Measurements from ENCODE around the gene ZHX3. TPM values are rescaled to one million over a fixed set of nuclear protein-coding genes. Genes with fewer than 3 reads are reported as not detected.

Gene ZHX3
- total and polyA plus RNA-seq, 2 of the 13 experiments (the other 11 are each of a cell fraction or from before 2014, with no cell fraction given): 8.4 to 11.7 TPM

DNA sequence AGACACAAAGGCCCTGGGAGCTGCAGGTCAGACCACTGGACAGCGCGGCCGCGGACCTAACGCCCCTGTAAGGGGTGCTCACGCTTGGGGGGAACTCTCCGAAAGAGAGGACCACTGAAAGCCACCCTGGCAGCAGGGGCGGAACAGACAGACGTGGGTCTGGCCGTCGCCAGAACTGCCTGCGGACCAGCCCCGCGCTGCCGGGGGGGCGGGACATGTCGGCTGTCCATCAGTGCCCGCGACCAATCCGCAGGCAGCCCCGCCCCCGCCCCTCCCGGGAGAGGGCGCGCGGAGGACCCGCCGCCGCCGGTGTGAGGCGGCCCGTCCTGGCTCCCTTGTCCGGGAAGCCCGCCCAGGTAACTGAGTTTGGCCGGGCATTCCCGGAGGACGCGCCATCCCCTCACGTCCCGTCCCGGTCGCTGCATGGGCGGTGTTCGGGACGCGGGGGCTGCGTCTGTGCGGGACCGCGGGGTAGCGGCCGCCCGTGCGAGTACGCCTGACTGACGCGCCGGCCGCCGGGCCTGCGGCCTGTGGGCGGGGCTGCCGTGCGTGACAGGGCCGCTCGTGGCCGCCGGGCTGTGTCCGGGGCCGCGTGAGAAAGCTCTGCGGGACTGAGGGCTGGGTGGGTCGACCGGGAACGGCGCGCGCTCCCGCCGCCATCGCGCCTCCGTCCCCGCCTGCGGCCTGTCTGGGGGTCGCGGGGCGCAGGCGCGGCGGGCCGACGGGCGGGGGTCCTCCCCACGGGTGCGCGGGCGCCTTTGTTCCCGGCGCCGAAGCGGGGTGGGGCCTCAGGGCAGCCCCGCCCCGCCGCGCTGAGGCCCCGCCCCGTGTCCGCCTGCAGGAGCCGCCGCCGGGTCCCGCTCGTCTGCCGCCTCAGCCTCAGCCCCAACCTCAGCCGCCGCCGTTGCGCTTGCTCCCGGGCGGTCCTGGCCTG, 180.6 kb downstream of the ZHX3 start, which contains the start of gene PLCG1 (continued):
- peak; percentile 54; the same call in 1 of the 2 replicates for TF ChIP-seq ZNF724P (CRISPR knock-in tag; IDR thresholded peaks at IDR 0.05; ENCODE audit: borderline replicate concordance)
- TF ChIP-seq ZNF12 (CRISPR knock-in tag; IDR thresholded peaks at IDR 0.05): 0 out of 2 replicates have a peak, but pooled peaks have one; percentile 45
- TF ChIP-seq RNF2 (conservative IDR thresholded peaks at IDR 0.05; ENCODE audit: low read depth): peak; percentile 73
- peak; percentile 51; the same call in 1 of the 2 replicates for TF ChIP-seq ELF3 (CRISPR knock-in tag; IDR thresholded peaks at IDR 0.05)
- TF ChIP-seq SRSF1 (optimal IDR thresholded peaks at IDR 0.05; ENCODE audit: low read depth, low read length): peak; percentile 82
- TF ChIP-seq PHF21A (CRISPR knock-in tag; IDR thresholded peaks at IDR 0.05): peak; percentile 50
- TF ChIP-seq ZNF225 (CRISPR knock-in tag; IDR thresholded peaks at IDR 0.05): no peak; the same call in 1 of the 2 replicates
- TF ChIP-seq ZMAT5 (CRISPR knock-in tag; IDR thresholded peaks at IDR 0.05; ENCODE audit: borderline replicate concordance, low read depth): no peak; the same call in 1 of the 2 replicates
- TF ChIP-seq ZNF770 (CRISPR knock-in tag; IDR thresholded peaks at IDR 0.05): 0 out of 2 replicates have a peak, but pooled peaks have one; percentile 33
- 0 out of 2 replicates have a peak, but pooled peaks have one; percentile 58 for TF ChIP-seq KLF11 (CRISPR knock-in tag; IDR thresholded peaks at IDR 0.05)
- TF ChIP-seq KLF15 (CRISPR knock-in tag; IDR thresholded peaks at IDR 0.05; ENCODE audit: borderline replicate concordance): peak; percentile 94; the same call in 1 of the 2 replicates
- TF ChIP-seq E2F2 (CRISPR knock-in tag; IDR thresholded peaks at IDR 0.05; ENCODE audit: borderline replicate concordance): peak; percentile 90; the same call in 1 of the 2 replicates
- TF ChIP-seq NKX3-1 (CRISPR knock-in tag; IDR thresholded peaks at IDR 0.05): peak; percentile 62; the same call in 1 of the 2 replicates
- TF ChIP-seq TBX2 (CRISPR knock-in tag; IDR thresholded peaks at IDR 0.05; ENCODE audit: borderline replicate concordance): peak; percentile 87
- TF ChIP-seq HOXA9 (CRISPR knock-in tag; IDR thresholded peaks at IDR 0.05; ENCODE audit: borderline replicate concordance): peak; percentile 62; the same call in 1 of the 2 replicates
- no peak for TF ChIP-seq JARID2 (CRISPR knock-in tag; IDR thresholded peaks at IDR 0.05; ENCODE audit: insufficient replicate concordance)
- no peak for TF ChIP-seq THYN1 (CRISPR knock-in tag; IDR thresholded peaks at IDR 0.05; ENCODE audit: borderline replicate concordance, low read depth)
- TF ChIP-seq ZBTB38 (CRISPR knock-in tag; IDR thresholded peaks at IDR 0.05): peak; percentile 24; the same call in 1 of the 2 replicates
- 0 out of 2 replicates have a peak, but pooled peaks have one; percentile 41 for TF ChIP-seq ZBTB3 (CRISPR knock-in tag; IDR thresholded peaks at IDR 0.05; ENCODE audit: borderline replicate concordance, low read depth)
- TF ChIP-seq, protein P1, sequence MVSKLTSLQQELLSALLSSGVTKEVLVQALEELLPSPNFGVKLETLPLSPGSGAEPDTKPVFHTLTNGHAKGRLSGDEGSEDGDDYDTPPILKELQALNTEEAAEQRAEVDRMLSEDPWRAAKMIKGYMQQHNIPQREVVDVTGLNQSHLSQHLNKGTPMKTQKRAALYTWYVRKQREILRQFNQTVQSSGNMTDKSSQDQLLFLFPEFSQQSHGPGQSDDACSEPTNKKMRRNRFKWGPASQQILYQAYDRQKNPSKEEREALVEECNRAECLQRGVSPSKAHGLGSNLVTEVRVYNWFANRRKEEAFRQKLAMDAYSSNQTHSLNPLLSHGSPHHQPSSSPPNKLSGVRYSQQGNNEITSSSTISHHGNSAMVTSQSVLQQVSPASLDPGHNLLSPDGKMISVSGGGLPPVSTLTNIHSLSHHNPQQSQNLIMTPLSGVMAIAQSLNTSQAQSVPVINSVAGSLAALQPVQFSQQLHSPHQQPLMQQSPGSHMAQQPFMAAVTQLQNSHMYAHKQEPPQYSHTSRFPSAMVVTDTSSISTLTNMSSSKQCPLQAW (CRISPR knock-in tag; IDR thresholded peaks at IDR 0.05): peak; percentile 96
- no peak for TF ChIP-seq DNMT3B (CRISPR knock-in tag; conservative IDR thresholded peaks at IDR 0.05)
- TF ChIP-seq CHD2 (IDR thresholded peaks at IDR 0.05; ENCODE audit: low read depth, low read length): peak; percentile 53; the same call in 1 of the 2 replicates
- TF ChIP-seq ZNF883 (CRISPR knock-in tag; IDR thresholded peaks at IDR 0.05; ENCODE audit: not compliant biosample characterization): peak; percentile 94
